Esophagus muscularis mucosa (tissue), 4 donors: Measurements from ENCODE around the gene ELP4.

Source experiments
- CTCF ChIP-seq, 3 experiments: fragments of 200-600 bp in 2 of 3; fragments of 450-650 bp in 1 of 3; sonication (generic) in 2 of 3; IDR thresholded peaks; one replicate each; pipeline ENCODE4 v1.5.1; 2017 to 2019; ENCODE audit warnings: antibody characterized with exemption in 3 of 3, mild to moderate bottlenecking in 2 of 3, moderate library complexity in 1 of 3
- EP300 ChIP-seq: sonication (generic); formaldehyde crosslinking; IDR thresholded peaks from one replicate; pipeline ENCODE4 v1.6.1; 2017; ENCODE audit warnings: antibody characterized with exemption
- POLR2A ChIP-seq: fragments of 450-650 bp; IDR thresholded peaks from one replicate; pipeline ENCODE4 v1.6.1; 2017; ENCODE audit warnings: antibody characterized with exemption, moderate library complexity, mild to moderate bottlenecking, low read depth
- POLR2AphosphoS5 ChIP-seq, 2 donors: sonication (generic); formaldehyde crosslinking; IDR thresholded peaks; one replicate each; pipeline ENCODE4 v1.6.1; 2017; ENCODE audit warnings: antibody characterized with exemption in 2 of 2

- TF ChIP-seq POLR2AphosphoS5 (IDR thresholded peaks at IDR 0.05) (no peak), POLR2A (no peak), CTCF (IDR thresholded peaks at IDR 0.05) (no peak), EP300 (no peak)
Measured at GRCh38 chr11:31664129-31664528, 154.6 kb downstream of the ELP4 start.
